ENCODE results near the gene GAL3ST1. TPM values are rescaled to one million over a fixed set of nuclear protein-coding genes. Genes with fewer than 3 reads are reported as not detected.

GAL3ST1 gene
- total RNA-seq, 1 experiment from 2014 or later = 8.9 TPM

DNA sequence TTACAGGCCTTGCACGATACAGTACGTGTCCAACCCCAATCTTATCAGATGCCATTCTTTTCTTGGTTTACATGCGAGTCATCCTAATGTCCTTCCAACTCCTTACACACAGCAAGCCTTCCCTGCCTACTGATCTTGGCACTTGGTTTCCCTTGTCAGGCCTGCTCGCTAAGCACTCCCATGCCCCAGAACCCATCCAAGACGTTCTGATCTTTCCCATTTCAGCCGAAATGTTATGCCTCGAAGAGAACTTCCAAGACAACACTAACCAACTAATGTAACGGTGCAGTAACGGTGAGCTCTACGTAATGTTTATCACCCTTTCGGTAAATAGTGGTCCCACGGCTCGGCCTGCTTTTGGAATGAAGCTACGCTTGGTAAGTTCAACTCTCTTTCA is 16.7 kb upstream of the GAL3ST1 start:
- Mint-ChIP-seq H3K27ac (ENCODE audit: unreplicated experiment) (no peak overlapping the region), H3K27me3 (ENCODE audit: insufficient read depth, unreplicated experiment) (peaks cover 4% of the 10 kb centered on the region), H3K4me1 (ENCODE audit: low read depth, unreplicated experiment) (no peaks in the 10 kb centered on the region), H3K36me3 (ENCODE audit: insufficient read depth, unreplicated experiment) (peaks cover 25% of the 10 kb centered on the region), H3K9me3 (ENCODE audit: unreplicated experiment) (no peaks in the 10 kb centered on the region), H3K4me3 (ENCODE audit: unreplicated experiment) (no peak overlapping the region)
- Histone ChIP-seq H3K4me3 (ENCODE audit: low read depth, low read length) (peak overlapping the region; percentile 77), H3K36me3 (ENCODE audit: control insufficient read depth, insufficient read depth, low read length) (no peaks in the 10 kb centered on the region; the same call in 1 of the 2 replicates), H3K4me1 (peaks cover 8% of the 10 kb centered on the region), H3K27me3 (replicated peaks; ENCODE audit: control insufficient read depth, insufficient read depth, low read length) (no peaks in the 10 kb centered on the region), H3K9me3 (no peaks in the 10 kb centered on the region)
- BruUV-seq (replicated peaks) = TSS peak; percentile 61
- CTCF ChIA-PET = interaction anchor here (0.6 to 1.0 kb wide), 5 partner anchors 11 to 303 kb away, joined by 3 to 6 read pairs (median 3); partner anchors contain the start of genes DUSP18 and GAL3ST1
- intact Hi-C loops (cut with micrococcal nuclease; ENCODE audit: unreplicated experiment) = no loop called here
- TF ChIP-seq, protein P1, sequence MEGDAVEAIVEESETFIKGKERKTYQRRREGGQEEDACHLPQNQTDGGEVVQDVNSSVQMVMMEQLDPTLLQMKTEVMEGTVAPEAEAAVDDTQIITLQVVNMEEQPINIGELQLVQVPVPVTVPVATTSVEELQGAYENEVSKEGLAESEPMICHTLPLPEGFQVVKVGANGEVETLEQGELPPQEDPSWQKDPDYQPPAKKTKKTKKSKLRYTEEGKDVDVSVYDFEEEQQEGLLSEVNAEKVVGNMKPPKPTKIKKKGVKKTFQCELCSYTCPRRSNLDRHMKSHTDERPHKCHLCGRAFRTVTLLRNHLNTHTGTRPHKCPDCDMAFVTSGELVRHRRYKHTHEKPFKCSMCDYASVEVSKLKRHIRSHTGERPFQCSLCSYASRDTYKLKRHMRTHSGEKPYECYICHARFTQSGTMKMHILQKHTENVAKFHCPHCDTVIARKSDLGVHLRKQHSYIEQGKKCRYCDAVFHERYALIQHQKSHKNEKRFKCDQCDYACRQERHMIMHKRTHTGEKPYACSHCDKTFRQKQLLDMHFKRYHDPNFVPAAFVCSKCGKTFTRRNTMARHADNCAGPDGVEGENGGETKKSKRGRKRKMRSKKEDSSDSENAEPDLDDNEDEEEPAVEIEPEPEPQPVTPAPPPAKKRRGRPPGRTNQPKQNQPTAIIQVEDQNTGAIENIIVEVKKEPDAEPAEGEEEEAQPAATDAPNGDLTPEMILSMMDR (IDR thresholded peaks at IDR 0.05; ENCODE audit: insufficient read depth in 1 of 2, low read depth in 1 of 2, low read length in 1 of 2, severe bottlenecking in 1 of 2, unreplicated experiment in 1 of 2) = no peak
- no peak for DNase-seq
- POLR2A ChIA-PET = interaction anchor here (0.6 to 1.4 kb wide), 6 partner anchors 11 to 699 kb away, joined by 3 to 14 read pairs (median 4); partner anchors contain the start of genes MORC2, TCN2 and TUG1

DNA sequence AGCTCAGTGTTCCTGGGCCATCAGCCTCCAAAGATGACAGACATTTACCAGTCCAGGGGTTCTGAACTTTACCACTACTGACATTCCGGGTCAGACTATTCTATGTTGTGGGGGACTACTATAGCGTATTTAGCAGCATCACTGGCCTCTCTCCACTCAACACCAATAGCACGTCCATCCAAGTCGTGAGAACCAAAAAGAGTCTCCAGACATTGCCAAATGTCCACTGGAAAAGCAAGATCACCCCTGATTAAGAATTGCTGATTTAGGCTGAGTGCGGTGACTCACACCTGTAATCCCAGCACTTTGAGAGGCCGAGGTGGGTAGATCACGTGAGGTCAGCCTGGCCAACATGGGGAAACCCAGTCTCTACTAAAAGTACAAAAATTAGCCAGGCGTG is 11.9 kb upstream of the GAL3ST1 start:
- POLR2A ChIA-PET = no interaction called here

DNA sequence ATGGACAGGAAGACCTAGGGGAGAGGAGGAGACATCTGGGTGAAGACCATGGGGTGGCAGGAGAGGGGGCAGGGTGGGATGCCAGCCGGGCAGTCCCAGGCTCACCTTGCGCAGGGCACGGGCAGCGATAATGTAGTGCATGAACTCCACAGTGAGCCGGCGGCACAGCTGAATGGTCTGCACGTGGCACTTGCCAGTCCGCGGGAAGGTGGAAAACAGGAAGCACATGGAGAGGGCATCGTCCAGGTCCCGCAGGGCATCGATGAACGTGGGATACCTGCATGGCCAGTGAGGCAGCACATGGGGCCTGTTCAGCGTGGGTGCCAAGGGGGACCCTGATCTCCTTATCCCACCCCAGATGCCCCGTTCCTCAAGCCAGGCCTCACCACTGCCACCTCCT is 10.0 kb upstream of the GAL3ST1 start:
- Mint-ChIP-seq H3K4me1 (ENCODE audit: low read depth, unreplicated experiment) (no peaks in the 10 kb centered on the region), H3K27me3 (ENCODE audit: insufficient read depth, unreplicated experiment) (no peaks in the 10 kb centered on the region), H3K36me3 (ENCODE audit: insufficient read depth, unreplicated experiment) (peaks cover 75% of the 10 kb centered on the region), H3K9me3 (ENCODE audit: unreplicated experiment) (no peaks in the 10 kb centered on the region), H3K4me3 (ENCODE audit: unreplicated experiment) (no peak overlapping the region), H3K27ac (ENCODE audit: unreplicated experiment) (no peak overlapping the region)
- POLR2A ChIA-PET = no interaction called here
- H3K36me3 ChIP-seq (ENCODE audit: control insufficient read depth, insufficient read depth, low read length) = peaks cover 2% of the 10 kb centered on the region; the same call in 1 of the 2 replicates
- H3K4me1 ChIP-seq = no peaks in the 10 kb centered on the region
- TF ChIP-seq, protein P1 (IDR thresholded peaks at IDR 0.05; ENCODE audit: insufficient read depth in 1 of 2, low read depth in 1 of 2, low read length in 1 of 2, severe bottlenecking in 1 of 2, unreplicated experiment in 1 of 2) = no peak
- H3K4me3 ChIP-seq (ENCODE audit: low read depth, low read length) = no peak overlapping the region
- CTCF ChIA-PET = no interaction called here
- H3K27me3 ChIP-seq (replicated peaks; ENCODE audit: control insufficient read depth, insufficient read depth, low read length) = no peaks in the 10 kb centered on the region
- BruUV-seq (replicated peaks) = no TSS peak
- intact Hi-C loops (cut with micrococcal nuclease; ENCODE audit: unreplicated experiment) = no loop called here
- H3K9me3 ChIP-seq = no peaks in the 10 kb centered on the region
- no peak for DNase-seq

More for the DNA sequence above, 11.9 kb upstream of the GAL3ST1 start:
- Mint-ChIP-seq H3K27me3 (ENCODE audit: insufficient read depth, unreplicated experiment) (no peaks in the 10 kb centered on the region), H3K9me3 (ENCODE audit: unreplicated experiment) (no peaks in the 10 kb centered on the region), H3K4me3 (ENCODE audit: unreplicated experiment) (no peak overlapping the region), H3K36me3 (ENCODE audit: insufficient read depth, unreplicated experiment) (peaks cover 58% of the 10 kb centered on the region), H3K4me1 (ENCODE audit: low read depth, unreplicated experiment) (no peaks in the 10 kb centered on the region), H3K27ac (ENCODE audit: unreplicated experiment) (no peak overlapping the region)
- DNase-seq = no peak
- TF ChIP-seq, protein P1 (IDR thresholded peaks at IDR 0.05; ENCODE audit: insufficient read depth in 1 of 2, low read depth in 1 of 2, low read length in 1 of 2, severe bottlenecking in 1 of 2, unreplicated experiment in 1 of 2) = no peak
- CTCF ChIA-PET = interaction anchor here (0.6 kb wide), 1 partner anchor 21 kb away, joined by 11 read pairs; the partner anchor contains the start of gene TCN2
- Histone ChIP-seq H3K27me3 (replicated peaks; ENCODE audit: control insufficient read depth, insufficient read depth, low read length) (no peaks in the 10 kb centered on the region), H3K4me1 (peaks cover 8% of the 10 kb centered on the region), H3K36me3 (ENCODE audit: control insufficient read depth, insufficient read depth, low read length) (peaks cover 2% of the 10 kb centered on the region; the same call in 1 of the 2 replicates), H3K4me3 (ENCODE audit: low read depth, low read length) (no peak overlapping the region), H3K9me3 (no peaks in the 10 kb centered on the region)
- BruUV-seq (replicated peaks) = no TSS peak
- intact Hi-C loops (cut with micrococcal nuclease; ENCODE audit: unreplicated experiment) = no loop called here
